Measurements from ENCODE around the gene CARD18.

CARD18 gene, protein sequence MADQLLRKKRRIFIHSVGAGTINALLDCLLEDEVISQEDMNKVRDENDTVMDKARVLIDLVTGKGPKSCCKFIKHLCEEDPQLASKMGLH

DNA sequence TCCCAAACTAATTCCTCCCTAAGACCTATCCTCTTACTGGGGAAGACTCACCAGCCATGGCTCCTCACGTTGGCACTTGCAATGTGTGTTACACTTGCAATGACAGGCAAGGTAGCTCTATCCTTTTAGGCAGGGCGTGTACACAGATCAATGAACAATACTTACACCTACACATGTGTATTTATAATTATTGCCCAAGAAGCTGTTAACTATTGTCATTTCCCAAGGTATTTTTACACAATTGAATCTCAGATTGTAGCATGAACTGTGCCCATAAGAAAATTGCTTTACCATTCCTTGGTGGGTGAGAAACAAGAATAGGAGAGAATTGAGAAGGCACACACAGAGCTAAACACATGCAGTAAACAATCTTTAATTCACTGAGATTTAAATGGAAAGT is at the start of gene CARD18:
CARD18 (minus strand) TSS at position 101 of the 400 bp plus-strand sequence; CDS start at position 58, 43 bp downstream.
- DNase-seq = no peak

DNA sequence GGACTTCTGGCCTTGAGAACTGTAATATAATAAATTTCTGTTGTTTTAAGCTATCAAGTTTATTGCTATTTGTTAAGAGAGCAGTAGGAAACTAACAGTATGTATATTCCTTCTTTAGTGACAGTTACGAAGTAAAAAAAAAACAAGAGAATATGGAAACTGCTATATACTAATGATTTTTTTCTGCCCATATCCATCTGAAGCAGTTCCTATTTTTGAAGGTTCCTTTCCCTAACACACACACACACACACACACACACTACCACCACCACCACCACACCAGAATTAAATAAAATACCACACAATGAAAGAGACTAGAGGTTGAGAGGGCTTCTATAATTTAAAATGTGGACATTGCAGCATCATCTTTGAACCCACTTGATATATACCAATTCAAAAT is 44.4 kb upstream of the CARD18 start:
- no peak for DNase-seq

DNA sequence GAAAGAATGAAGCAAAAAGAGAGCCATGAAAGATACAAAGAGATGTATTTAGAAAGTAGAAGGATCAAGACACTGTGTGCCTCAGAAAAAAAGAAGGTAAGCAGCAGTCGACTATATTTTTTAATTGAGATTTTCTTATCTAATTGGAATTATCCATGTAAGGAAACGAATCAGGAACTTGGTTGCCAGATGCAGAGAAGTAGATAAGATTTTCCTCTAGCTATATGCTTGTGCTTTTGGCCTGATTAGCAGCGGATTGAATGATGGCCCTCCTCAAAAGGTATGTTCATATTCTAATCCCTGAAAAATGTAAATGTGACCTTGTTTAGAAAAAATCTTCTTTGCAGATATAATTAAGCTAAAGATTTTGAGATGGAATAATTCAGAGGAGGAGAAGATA is 43.9 kb upstream of the CARD18 start:
- no peak for DNase-seq

DNA sequence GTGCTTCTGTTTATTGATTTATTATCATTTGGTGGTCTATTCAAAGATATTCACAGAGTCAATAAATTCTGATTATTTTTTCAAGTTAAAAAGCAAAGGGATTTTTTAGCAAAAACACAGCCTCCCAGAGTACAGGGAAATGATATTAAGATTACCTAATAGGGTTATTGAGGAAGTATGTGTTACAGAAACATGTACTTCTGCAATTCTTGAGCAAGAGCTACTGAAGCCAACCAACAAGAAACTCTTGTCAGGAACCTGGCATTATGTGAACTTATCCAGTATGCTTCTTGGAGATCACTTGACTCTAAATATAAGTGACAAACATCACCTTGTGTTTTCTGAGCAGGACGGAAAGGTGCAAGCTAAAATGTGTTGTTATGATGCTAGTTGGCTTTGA is 42.0 kb upstream of the CARD18 start:
- DNase-seq = peak; percentile 36

DNA sequence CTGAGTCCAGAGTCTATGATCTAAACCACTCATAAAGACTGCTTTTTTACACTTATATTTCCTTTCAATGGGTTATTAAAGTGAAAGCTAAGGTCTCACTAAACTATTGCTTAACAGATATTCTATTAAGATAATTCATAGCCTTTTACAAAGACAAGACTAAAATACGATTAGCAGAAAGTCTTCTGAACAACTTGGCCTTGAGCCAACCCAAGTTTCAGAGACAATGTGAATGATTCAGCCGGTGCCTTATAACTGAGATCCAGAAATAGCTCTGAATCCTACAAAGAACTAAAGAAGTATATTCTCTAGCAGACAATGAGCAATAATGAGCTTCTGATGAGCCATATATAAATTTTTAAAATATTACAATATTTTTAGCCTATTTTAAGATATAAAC is 41.5 kb upstream of the CARD18 start:
- DNase-seq = peak; percentile 89

DNA sequence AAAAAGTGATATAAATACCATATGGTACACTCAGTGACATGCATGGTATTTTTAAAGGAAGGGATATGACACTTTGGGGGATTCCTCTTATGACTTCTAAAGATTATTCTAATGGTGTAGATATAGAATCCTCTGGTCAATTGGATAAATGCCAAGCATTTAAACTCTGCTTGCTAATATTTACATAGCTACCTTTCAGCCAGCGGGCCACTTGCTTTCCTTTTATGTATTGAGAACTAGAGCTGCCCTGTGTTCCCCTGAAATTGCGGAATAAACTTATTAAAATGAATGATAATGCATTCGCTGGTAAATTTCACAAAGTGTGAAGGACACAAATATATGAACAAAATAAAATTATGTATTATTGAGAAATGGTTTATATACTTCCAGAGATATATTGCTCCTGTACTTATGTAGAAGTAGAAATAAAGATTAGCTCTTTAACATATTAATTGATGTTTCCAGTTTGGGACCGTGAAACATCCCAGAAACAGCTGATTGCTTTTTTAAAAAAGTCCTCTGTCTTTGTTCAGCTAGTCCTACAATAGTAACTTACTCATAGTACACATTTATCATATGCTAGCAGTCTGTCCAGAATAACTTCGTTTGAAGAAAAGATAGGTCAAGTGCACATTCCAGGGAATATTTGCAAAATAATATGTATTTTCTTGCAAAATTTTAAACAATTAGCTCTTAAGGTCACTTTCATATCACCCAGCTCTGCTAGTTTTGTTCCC is 40.1 kb upstream of the CARD18 start:
- DNase-seq = no peak

DNA sequence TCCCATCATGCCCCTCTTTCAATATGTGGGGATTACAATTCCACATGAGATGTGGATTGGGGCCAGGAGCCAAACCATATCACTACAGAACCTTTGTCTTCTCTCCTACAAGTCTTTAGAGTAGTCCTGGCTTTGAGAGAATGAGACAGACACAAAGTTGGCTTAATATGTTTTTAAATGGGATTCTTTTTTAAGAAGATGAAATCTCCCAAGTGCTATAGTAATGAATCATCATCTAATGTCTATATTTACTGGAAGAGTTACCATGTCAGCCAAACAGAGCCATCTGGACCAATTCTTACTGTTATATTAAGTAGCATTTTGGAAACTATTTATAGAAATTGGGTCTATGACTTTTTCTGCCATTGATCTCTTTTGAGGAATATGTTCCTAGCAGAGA is 38.1 kb upstream of the CARD18 start:
- peak; percentile 90 for DNase-seq

DNA sequence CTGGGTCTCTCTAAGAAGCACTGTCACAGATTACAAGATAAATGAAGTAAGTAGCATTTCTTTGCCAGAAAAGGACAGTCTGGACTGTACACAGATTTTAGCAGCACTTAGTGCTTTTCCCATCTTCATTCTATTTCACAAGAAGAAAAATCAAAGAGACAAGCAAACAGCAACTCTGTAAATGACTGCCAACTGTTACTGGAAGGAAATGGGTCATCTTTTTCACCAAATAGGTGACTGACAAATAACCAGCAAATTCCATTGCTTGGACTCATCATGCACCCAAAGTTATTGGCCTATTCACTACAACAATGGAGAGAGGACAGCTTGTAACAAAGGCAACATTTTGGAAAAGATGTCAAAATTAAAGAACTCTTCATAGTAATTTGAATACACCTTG is 28.9 kb upstream of the CARD18 start:
- DNase-seq = peak; percentile 51

DNA sequence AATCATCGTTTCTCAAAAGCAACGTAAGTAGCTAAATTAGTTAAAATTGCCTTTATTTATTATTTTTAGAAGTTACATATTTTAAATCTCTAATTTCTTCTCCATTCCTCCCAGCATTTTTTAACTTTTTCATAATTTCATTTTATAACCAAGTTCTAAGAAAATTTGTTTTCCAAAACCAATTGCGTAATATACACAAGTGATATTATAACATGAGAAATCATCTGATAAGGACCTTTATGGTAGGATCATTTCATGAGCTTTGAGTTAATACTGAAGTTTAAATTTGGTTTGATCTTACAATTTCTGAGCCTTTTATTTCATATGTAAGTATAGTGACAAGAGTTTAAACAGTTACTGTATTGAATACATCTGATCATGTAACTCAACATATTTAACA is 27.7 kb upstream of the CARD18 start:
- no peak for DNase-seq

DNA sequence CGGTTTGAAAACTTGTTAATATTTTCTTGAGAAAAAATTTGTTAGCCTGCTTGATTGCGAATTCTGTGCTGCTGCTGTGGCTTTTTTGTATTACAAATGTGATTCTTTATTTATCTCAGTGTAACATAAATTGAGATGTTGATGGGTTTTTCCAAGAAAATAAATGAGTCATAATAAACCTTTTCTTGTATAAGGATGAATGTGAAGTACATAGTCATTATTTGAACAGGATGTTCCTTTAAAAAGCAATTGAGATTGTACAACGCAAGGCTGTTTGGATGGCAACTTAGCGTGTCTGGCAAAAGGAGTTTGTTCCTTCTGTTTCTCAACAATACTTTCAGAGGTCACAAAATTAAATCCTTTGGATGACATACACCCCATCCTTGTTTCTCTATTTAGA is 24.6 kb upstream of the CARD18 start:
- no peak for DNase-seq

DNA sequence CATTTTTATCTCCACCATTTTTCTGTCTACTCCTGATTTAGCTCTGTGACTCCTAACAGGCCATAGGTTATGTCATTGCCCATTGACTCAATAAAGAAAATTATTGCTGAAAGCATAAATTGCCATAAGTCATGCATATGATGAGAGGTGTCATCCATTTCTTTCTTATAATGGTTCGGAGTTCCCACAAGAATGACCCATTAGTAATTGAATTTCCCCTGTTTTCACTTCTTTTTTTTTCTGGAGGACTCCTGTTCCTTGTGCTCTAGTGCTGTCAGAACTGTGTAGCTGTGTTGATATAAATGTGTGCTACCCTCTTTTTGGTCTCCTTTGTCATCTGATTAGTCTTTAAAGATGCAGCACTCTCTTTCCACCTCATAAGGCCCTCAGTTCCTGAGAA is 22.9 kb upstream of the CARD18 start:
- no peak for DNase-seq

DNA sequence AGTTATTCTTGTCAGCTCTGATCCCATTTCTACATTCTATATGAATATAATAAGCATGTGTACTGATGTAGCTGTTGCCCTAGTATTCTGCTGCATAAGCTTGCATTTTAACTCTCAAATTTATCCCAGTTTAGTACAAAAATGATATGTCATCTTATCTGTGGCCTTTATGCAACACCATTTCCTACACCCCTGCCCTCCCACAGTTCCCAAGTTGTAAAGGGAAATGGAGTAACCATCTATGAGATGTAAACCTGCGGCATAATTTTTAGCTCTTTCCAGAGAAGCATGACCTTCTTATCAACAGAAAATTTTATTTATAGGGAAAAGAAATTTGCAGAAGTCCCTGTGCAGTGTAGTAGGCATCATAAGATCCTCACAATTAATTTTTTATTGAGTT is 18.9 kb upstream of the CARD18 start:
- DNase-seq = no peak

DNA sequence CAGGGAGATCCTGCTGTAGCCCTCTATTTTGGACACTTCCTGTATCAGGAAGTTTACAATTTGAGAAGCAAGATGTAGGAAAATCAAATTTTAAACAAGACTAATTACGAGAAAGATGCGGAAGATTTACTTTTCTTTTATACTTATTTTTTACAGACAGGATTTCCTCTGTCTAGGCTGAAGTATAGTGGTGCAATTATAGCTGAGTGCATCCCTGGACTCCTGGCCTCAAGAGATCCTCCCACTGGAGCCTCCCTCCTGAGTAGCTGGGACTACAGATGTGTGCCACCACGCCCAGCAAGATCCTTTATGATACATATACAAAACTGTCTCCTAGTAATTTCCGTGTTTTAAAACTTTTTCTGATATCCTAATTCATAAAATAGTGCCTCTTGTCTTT is 17.2 kb upstream of the CARD18 start:
- DNase-seq = no peak

DNA sequence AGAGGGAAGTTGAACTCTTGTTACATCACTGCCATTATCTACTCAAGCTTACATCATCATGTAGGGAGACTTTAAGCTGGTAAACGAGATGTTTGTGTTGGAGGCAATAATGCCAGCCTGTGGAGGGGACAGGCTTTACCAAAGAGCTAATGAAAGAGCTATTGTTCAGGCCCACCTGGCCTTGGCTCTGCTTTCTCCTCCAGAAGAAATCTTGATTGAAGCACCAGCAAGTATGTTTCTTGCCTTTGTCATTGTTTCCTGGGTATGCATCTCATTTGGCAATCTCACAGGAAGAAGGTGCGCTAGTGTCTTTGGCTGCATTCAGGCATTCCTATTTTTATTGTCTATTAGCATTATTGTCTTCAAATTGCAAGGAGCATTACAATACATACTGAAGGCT is 16.7 kb upstream of the CARD18 start:
- DNase-seq = no peak

DNA sequence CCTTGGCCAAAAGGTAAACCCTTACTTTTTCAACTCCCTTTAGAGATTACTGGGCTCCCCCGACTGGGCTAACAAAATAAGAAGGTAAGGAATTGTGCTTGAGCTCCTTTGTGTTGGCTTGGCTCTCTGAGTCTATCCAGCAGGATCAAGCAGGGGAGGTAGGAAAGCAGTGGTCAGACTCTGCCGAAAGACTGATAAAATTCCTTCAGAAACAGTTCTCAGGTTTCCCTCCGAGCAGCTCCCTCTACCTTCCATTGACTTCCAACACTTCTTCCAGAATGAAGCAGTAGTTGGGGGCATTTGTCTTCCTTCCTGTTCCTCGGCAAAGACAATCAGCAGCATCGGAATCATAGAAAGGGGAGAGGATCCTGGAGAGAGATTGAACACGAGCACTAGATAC is 16.1 kb upstream of the CARD18 start:
- DNase-seq = no peak

DNA sequence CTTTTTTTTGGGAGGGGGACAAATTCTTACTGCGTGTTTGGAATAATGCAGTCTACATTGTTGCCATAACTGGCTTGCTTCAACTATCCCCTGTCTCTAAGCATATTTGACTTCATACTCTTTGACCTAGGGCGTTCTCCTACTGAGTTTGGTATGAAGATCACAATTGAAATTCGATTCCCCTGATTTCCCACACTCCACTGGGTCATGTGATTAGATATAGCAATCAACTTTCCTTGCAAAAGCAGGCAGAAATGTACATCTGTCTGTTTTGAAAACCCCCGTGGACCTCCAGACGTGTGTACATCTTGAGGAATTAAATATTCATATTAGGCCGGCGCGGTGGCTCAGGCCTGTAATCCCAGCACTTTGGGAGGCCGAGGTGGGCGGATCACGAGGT is 13.8 kb upstream of the CARD18 start:
- DNase-seq = no peak

DNA sequence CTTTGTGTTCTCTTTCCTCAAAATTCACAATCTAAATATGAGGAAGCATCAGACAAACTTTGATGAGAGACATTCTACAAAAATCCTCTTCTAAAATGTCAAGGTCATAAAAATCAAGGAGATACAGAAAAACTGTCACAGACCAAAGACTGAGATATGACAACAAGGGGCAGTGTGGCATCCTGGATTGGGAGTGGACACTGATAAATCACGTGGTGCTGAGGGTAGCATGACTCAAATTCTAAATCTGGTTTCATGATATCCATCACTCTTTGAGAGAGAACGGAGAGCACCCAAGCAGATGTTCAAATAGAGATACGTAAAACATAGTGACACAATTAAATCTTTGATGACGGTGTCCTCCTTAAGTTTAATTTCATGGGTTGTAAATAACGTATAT is 13.0 kb upstream of the CARD18 start:
- no peak for DNase-seq

DNA sequence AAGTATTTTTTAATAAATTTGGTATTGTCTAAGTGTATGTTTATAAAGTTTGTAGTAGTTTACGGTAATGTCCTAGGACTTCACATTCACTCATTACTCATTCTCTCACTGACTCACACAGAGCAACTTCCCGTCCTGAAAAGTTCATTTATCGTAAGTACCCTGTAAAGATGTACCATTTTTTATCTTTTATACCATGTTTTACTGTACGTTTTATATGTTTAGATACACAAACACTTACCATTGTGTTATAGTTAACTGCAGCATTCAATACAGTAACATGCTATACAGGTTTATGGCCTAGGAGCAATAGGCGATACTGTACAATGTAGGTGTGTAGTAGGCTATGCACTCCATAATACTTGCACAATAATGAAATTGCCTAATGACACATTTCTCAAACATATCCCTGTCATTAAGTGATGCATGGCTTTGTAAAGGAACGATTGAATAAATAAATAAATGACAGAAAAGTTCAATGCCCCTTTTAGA is 12.5 kb upstream of the CARD18 start:
- peak; percentile 16 for DNase-seq

DNA sequence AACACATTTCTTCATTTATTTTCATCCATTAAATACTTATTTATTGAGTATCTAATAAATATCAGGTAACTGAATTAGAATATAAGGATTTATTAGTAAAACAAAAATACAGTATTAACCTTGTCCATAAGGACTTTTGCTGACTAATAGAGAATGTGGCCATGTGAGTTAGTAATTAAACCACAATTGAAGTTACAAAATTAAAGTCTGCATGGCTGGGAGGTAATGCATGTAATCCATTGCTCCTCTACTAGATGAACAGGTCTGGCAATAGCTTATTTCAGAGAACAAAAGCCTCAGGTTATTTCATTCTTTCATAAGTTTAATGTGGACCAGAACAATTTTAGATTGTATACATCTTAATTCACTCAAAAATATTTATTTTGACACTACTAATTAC is 9.9 kb upstream of the CARD18 start:
- no peak for DNase-seq

DNA sequence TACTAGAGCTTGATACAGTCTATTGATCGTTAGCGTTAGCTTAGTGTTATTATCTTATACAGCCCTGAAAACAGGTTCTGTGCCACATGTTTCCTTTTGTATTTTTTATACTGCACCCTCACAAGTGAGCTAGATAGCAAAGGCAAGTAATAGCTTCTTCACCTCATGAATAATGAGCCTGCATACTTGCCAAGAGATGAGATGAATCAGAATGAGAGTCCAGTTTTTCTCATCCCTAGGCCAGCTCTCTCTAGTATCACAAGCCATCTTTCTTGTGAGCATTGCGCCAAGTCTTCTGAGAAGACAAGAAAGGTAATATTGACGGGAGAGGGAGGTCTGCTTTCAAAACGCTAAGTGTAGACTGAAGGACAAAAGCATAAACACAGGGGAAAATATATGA is 8.7 kb upstream of the CARD18 start:
- DNase-seq = no peak

DNA sequence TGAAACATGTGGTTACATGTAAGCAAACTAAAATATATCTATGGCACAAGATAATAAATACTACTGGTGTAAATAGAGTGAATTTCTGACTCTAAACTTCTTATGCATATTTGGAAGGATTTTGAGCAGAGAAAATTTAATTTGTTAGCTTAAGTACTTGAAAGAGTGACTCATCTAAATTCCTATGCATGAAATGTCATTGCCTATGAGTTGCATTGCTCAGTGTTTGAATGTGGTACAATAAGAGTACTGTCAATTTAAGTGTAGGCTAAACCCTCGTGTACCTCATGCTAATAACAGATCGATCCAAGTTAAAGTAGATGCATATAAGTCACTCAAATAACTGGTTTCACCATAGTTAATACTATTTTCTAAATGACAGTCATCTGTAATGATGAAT is 5.3 kb upstream of the CARD18 start:
- DNase-seq = peak; percentile 81

DNA sequence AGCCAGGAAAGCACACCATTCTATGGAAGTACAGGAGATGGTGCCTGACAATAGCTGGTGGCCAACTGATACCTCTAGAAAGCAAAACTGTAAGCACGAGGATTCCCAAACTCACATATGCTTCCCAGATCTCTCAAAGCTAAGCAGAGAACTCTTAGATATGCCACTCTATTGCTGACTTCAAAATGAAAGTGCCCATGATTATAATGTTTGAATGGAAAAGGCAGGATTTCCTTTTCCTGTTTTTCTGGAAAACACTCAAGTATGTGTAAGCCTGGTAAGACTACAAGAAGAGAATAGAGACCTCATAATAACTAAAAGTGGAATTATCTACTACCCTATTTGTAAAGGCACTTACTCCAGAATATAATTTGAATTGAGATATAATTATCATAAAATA is 2.6 kb upstream of the CARD18 start:
- DNase-seq = no peak

DNA sequence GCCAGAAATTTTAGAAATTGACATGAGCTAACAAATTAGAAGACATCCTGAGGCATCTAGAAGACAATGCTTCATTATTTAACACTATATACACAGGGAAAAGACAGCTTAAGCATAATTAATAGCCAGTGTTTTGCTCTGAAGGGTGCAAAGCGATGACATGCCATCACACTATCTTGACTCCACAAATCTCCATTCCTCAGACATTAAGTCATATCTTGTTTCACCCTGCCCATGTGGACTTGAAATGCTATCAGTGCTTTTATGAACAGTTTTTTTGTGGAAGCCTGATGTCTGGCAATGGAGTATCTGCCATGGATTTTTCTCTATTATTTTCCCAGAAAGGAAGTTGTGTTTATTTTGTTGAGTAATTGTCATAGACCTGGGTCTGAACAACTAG is 2.3 kb downstream of the CARD18 start:
- peak; percentile 20 for DNase-seq

DNA sequence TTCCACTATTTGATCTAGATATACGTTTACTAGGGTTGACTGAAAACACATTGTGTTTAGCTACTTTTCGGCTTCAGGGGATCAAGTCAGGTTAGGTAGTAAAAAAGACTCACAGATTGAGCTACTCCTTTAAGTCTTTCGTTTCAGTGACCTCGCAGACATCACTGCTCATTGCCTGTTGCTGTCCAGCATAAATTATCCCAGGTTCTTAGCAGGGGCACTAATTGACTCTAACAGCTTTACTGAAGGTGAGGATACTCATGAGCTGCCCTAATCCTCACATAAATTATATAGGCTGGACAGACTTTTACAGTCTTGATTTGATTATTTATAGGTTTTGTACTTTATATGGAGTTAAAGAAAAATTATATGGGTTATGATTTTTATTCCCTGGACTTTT is 3.7 kb downstream of the CARD18 start:
- no peak for DNase-seq

Measured in fibroblast of skin of right quadriceps (primary cell).